H1 (cell line): ENCODE measurements around the gene PSMC2. TPM values are rescaled to one million over a fixed set of nuclear protein-coding genes. Genes with fewer than 3 reads are reported as not detected.

Experiments
- ASH2L ChIP-seq: fragments of 200-600, 300-600 bp; sonication (generic); IDR thresholded peaks from one replicate; pipeline ENCODE4 v1.7.1; 2017; ENCODE audit warnings: low read length
- polyA plus RNA-seq, 7 experiments: library from polyadenylated mRNA; depleted of rRNA in 3 of 7; stranded (reverse) in 5 of 7; unstranded in 2 of 7; fragments of >200 nt in 5 of 7; fragments of 200-250 nt in 2 of 7; gene quantifications; 1 replicate in 5 of 7; 2 replicates in 1 of 7; 4 replicates in 1 of 7; pipeline versions ENCODE4 v1.2.1 to v1.2.3, GENCODE V29; 2011 to 2013; ENCODE audit warnings: missing spikeins in 2 of 7, mixed read lengths in 2 of 7
- total RNA-seq: library from RNA; stranded (reverse); fragmentation: NEBNext Ultra II Directional; extraction: Animal tissue kit (Norgen Biotek cat#: 25700); gene quantifications from 2 replicates; pipeline ENCODE4 v1.2.1, GENCODE V29; 2021

The PSMC2 gene
- total and polyA plus RNA-seq, 2 of the 8 experiments (the other 6 are each of a cell fraction or from before 2014, with no cell fraction given), result 80.9 to 141 TPM

DNA sequence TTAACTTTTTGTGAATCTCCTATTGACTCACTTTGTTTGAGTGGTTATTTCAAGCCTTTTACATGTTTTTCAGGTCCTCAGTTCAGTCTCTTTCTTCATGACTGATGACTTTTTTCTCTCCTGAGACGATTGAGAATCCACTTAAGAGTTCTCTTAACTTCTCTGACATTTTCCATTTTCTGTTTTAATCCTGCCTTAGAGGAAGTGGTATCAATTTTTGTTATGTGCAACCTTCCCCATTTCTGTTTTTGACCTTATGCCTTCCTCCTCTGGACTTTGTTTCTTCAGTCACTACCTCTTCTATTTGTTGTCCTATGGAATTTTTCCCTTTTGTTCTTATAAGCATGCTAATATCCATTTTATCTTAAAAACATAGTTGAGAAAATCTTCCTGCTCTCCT, 2.4 kb downstream of the PSMC2 start (continued):
- no peak for TF ChIP-seq ASH2L
- TF ChIP-seq, all 59 proteins: peak for 0
